A549 (cell line): Measurements from ENCODE around the gene HASPIN.

ENCODE experiments used
- HOXA7 ChIP-seq: fragments of 250-450 bp; sonication (Bioruptor Pico); IDR thresholded peaks from 2 replicates; pipeline ENCODE4 v1.5.0; 2020; ENCODE audit warnings: mild to moderate bottlenecking, moderate library complexity
- MYC ChIP-seq: IDR thresholded peaks from 2 replicates; pipeline ENCODE4 v1.6.1; 2012; ENCODE audit warnings: mild to moderate bottlenecking, inconsistent platforms, low read length, improper control_type of control experiment, borderline replicate concordance
- NPAS2 ChIP-seq: fragments of 250-450 bp; sonication (Bioruptor Pico); IDR thresholded peaks from 2 replicates; pipeline ENCODE4 v1.8.0; 2022; ENCODE audit warnings: mild to moderate bottlenecking, moderate library complexity, borderline replicate concordance
- POLR2A ChIP-seq: IDR thresholded peaks from 2 replicates; pipeline ENCODE4 v1.6.1; 2012; ENCODE audit warnings: mild to moderate bottlenecking, low read length
- RFX5 ChIP-seq: fragments of 450-650 bp; IDR thresholded peaks from 2 replicates; pipeline ENCODE4 v1.7.1; 2014; ENCODE audit warnings: antibody characterized with exemption, mild to moderate bottlenecking, moderate library complexity
- TF ChIP-seq, protein P1 (sequence below): fragments of >200 bp; sonication (Bioruptor Twin); formaldehyde crosslinking; IDR thresholded peaks from 3 replicates; pipeline ENCODE4 v1.5.1; 2016

DNA sequence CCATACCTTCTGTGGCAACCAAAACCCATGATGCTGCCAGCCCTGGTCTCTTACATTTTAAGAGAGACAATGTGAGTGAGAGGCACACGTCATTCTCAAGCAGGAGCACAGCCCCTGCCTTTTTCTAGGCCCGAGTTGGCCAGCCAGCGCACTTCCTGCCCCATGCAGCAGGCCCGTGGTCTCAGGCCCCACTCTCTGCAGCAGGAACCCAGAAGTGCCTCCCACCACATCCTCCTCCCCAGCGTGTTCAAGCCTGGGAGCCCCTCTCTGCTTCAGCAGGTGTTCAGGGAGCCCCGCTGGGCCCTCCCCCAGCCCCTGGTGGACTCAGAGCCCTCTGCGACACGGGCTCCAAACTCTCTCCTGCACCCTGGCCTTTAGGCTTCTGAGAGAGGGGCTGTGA lies 46.8 kb downstream of the HASPIN start:
- no peak for TF ChIP-seq HOXA7 (CRISPR knock-in tag)
- TF ChIP-seq NPAS2 (CRISPR knock-in tag) = no peak
- TF ChIP-seq POLR2A = no peak
- TF ChIP-seq, protein P1, sequence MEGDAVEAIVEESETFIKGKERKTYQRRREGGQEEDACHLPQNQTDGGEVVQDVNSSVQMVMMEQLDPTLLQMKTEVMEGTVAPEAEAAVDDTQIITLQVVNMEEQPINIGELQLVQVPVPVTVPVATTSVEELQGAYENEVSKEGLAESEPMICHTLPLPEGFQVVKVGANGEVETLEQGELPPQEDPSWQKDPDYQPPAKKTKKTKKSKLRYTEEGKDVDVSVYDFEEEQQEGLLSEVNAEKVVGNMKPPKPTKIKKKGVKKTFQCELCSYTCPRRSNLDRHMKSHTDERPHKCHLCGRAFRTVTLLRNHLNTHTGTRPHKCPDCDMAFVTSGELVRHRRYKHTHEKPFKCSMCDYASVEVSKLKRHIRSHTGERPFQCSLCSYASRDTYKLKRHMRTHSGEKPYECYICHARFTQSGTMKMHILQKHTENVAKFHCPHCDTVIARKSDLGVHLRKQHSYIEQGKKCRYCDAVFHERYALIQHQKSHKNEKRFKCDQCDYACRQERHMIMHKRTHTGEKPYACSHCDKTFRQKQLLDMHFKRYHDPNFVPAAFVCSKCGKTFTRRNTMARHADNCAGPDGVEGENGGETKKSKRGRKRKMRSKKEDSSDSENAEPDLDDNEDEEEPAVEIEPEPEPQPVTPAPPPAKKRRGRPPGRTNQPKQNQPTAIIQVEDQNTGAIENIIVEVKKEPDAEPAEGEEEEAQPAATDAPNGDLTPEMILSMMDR = no peak
- no peak for TF ChIP-seq RFX5
- no peak for TF ChIP-seq MYC
